Measurements from ENCODE around the gene KLF16.

KLF16 gene

GRCh38 chr19:1871140-1871597 lies 7.8 kb upstream of the KLF16 start:
- no peak for DNase-seq (ENCODE audit: low read depth)
- H3K4me3 ChIP-seq (ENCODE audit: low read depth, low read length): no peak overlapping the region
- TF ChIP-seq CTCF (IDR thresholded peaks at IDR 0.05; ENCODE audit: insufficient read depth, low read depth, low read length, missing control alignments): no peak

GRCh38 chr19:1868971-1869370 lies 5.6 kb upstream of the KLF16 start:
- no peak overlapping the region for H3K4me3 ChIP-seq (ENCODE audit: low read depth, low read length)
- TF ChIP-seq CTCF (IDR thresholded peaks at IDR 0.05; ENCODE audit: insufficient read depth, low read depth, low read length, missing control alignments): no peak
- DNase-seq (ENCODE audit: low read depth): no peak

- DNase-seq (ENCODE audit: low read depth): no peak
- TF ChIP-seq CTCF (IDR thresholded peaks at IDR 0.05; ENCODE audit: insufficient read depth, low read depth, low read length, missing control alignments): no peak
- no peak overlapping the region for H3K4me3 ChIP-seq (ENCODE audit: low read depth, low read length)
Measured at GRCh38 chr19:1867349-1867724, 4.0 kb upstream of the KLF16 start.

GRCh38 chr19:1866693-1867348 lies 3.4 kb upstream of the KLF16 start:
- DNase-seq (ENCODE audit: low read depth): no peak
- TF ChIP-seq CTCF (IDR thresholded peaks at IDR 0.05; ENCODE audit: insufficient read depth, low read depth, low read length, missing control alignments): no peak
- no peak overlapping the region for H3K4me3 ChIP-seq (ENCODE audit: low read depth, low read length)

- peak overlapping the region; percentile 82 for H3K4me3 ChIP-seq (ENCODE audit: low read depth, low read length)
- no peak for TF ChIP-seq CTCF (IDR thresholded peaks at IDR 0.05; ENCODE audit: insufficient read depth, low read depth, low read length, missing control alignments)
- no peak for DNase-seq (ENCODE audit: low read depth)
Measured at GRCh38 chr19:1865172-1866010, 2.0 kb upstream of the KLF16 start.

- TF ChIP-seq CTCF (IDR thresholded peaks at IDR 0.05; ENCODE audit: insufficient read depth, low read depth, low read length, missing control alignments): peak; percentile 82
- DNase-seq (ENCODE audit: low read depth): peak; percentile 89
- H3K4me3 ChIP-seq (ENCODE audit: low read depth, low read length): peak overlapping the region; percentile 82
Measured at GRCh38 chr19:1864480-1865171, 1.2 kb upstream of the KLF16 start.

Measured in GM12865 (cell line).